A673 (cell line): ENCODE data around the gene CSF2RB.

Experiments
- EZH2 ChIP-seq: fragments of 200-600 bp; sonication (generic); IDR thresholded peaks from 2 replicates; pipeline ENCODE4 v1.6.1; 2017; ENCODE audit warnings: borderline replicate concordance, low read depth, mild to moderate bottlenecking, mixed read lengths, antibody characterized with exemption, low read length; ENCODE audit not compliant: poor library complexity, severe bottlenecking
- TF ChIP-seq, protein P1 (sequence below): fragments of 300-800, 200-600 bp; sonication (generic); conservative IDR thresholded peaks from 2 replicates; pipeline ENCODE4 v1.5.1; 2017; ENCODE audit warnings: low read depth, mild to moderate bottlenecking, antibody characterized with exemption, low read length, moderate library complexity, mixed read lengths

DNA sequence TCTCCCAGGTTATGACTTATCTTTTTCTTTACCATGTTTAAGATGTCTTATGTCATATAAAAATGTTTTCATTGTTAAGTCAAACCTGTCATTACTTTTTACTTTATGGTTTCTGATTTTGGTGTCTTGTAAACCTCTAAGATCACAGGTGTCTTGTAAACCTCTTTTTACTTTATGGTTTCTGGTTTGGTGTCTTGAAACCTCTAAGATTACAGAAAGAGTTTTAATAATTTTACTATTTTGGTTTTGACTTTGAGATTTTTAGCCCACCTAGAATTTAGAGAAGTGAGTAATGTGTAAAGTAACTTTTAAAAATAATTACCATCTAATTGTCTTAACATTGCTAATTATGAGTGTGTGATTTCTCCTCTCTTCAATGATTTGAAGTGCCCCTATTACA lies 2.6 kb downstream of the CSF2RB start:
- TF ChIP-seq, protein P1, sequence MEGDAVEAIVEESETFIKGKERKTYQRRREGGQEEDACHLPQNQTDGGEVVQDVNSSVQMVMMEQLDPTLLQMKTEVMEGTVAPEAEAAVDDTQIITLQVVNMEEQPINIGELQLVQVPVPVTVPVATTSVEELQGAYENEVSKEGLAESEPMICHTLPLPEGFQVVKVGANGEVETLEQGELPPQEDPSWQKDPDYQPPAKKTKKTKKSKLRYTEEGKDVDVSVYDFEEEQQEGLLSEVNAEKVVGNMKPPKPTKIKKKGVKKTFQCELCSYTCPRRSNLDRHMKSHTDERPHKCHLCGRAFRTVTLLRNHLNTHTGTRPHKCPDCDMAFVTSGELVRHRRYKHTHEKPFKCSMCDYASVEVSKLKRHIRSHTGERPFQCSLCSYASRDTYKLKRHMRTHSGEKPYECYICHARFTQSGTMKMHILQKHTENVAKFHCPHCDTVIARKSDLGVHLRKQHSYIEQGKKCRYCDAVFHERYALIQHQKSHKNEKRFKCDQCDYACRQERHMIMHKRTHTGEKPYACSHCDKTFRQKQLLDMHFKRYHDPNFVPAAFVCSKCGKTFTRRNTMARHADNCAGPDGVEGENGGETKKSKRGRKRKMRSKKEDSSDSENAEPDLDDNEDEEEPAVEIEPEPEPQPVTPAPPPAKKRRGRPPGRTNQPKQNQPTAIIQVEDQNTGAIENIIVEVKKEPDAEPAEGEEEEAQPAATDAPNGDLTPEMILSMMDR = no peak
- TF ChIP-seq EZH2 = no peak
